Measurements from ENCODE around the gene SYNPR.

- TF ChIP-seq, protein P1, sequence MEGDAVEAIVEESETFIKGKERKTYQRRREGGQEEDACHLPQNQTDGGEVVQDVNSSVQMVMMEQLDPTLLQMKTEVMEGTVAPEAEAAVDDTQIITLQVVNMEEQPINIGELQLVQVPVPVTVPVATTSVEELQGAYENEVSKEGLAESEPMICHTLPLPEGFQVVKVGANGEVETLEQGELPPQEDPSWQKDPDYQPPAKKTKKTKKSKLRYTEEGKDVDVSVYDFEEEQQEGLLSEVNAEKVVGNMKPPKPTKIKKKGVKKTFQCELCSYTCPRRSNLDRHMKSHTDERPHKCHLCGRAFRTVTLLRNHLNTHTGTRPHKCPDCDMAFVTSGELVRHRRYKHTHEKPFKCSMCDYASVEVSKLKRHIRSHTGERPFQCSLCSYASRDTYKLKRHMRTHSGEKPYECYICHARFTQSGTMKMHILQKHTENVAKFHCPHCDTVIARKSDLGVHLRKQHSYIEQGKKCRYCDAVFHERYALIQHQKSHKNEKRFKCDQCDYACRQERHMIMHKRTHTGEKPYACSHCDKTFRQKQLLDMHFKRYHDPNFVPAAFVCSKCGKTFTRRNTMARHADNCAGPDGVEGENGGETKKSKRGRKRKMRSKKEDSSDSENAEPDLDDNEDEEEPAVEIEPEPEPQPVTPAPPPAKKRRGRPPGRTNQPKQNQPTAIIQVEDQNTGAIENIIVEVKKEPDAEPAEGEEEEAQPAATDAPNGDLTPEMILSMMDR (IDR thresholded peaks at IDR 0.05; ENCODE audit: low read length) = no peak
- no peak for TF ChIP-seq EZH2 (IDR thresholded peaks at IDR 0.05; ENCODE audit: borderline replicate concordance, low read length)
These were observed 315.7 kb downstream of the SYNPR start for GRCh38 chr3:63593779-63594178.

Data from OCI-LY1 (cell line).